H1 (cell line): ENCODE measurements around the gene AK6. TPM values are rescaled to one million over a fixed set of nuclear protein-coding genes. Genes with fewer than 3 reads are reported as not detected.

Experiments used
- CTCF ChIA-PET: fragments of 300-600 bp; sonication (Branson Sonifier 250); formaldehyde crosslinking; loops from one replicate; lab custom pipeline; 2021; ENCODE audit not compliant: partially characterized antibody; lab: Charles Lee
- POLR2A ChIA-PET: fragments of 300-600 bp; sonication (Branson Sonifier 250); formaldehyde crosslinking; loops from one replicate; lab custom pipeline; 2021; ENCODE audit warnings: inconsistent platforms; ENCODE audit not compliant: partially characterized antibody; lab: Charles Lee
- DNase-seq, 2 experiments: peaks; one replicate each; pipeline versions ENCODE4 v3.0.0 to v3.0.0-alpha.2; 2010 to 2022; ENCODE audit warnings: low spot score in 2 of 2, low read depth in 1 of 2, mixed read lengths in 1 of 2
- FAIRE-seq: peaks from 2 replicates; lab custom pipeline; 2011; peaks lifted over from hg19 to GRCh38; lab: Jason Lieb, UNC
- H2AFZ ChIP-seq: 2 replicates; pipeline ENCODE4 v1.8.1; 2012; ENCODE audit warnings: low read length, inconsistent platforms
- H2AK5ac ChIP-seq: 2 replicates; pipeline ENCODE4 v1.6.1; 2013; ENCODE audit warnings: low read depth, low read length
- H2BK120ac ChIP-seq: replicated peaks from 2 replicates; pipeline ENCODE3; 2013; ENCODE audit warnings: low read depth, low read length, inconsistent platforms
- H2BK12ac ChIP-seq: 2 replicates; pipeline ENCODE4 v1.6.1; 2013; ENCODE audit warnings: low read depth, low read length
- H2BK15ac ChIP-seq: 2 replicates; pipeline ENCODE4 v1.6.1; 2013; ENCODE audit warnings: low read length
- H2BK20ac ChIP-seq: 2 replicates; pipeline ENCODE4 v1.6.1; 2013; ENCODE audit warnings: low read length
- H2BK5ac ChIP-seq: 2 replicates; pipeline ENCODE4 v1.6.1; 2013; ENCODE audit warnings: low read depth, low read length
- H3K14ac ChIP-seq: 2 replicates; pipeline ENCODE4 v1.6.1; 2013; ENCODE audit warnings: inconsistent platforms; ENCODE audit not compliant: insufficient read length
- H3K18ac ChIP-seq: 2 replicates; pipeline ENCODE4 v1.6.1; 2013; ENCODE audit warnings: low read length; ENCODE audit errors: extremely low read depth
- H3K23ac ChIP-seq: 2 replicates; pipeline ENCODE4 v1.6.1; 2013; ENCODE audit warnings: inconsistent platforms; ENCODE audit not compliant: insufficient read length
- H3K23me2 ChIP-seq: 2 replicates; pipeline ENCODE4 v1.6.1; 2013; ENCODE audit warnings: low read depth, low read length
- H3K27ac ChIP-seq: 2 replicates; pipeline ENCODE4 v1.6.1; 2011; ENCODE audit warnings: low read depth, low read length, inconsistent platforms
- H3K27me3 ChIP-seq, 4 experiments: replicated peaks in 1 of 4; 1 replicate in 1 of 4; 2 replicates in 3 of 4; pipeline versions ENCODE4 v1.6.1 to v1.8.1; 2011 to 2013; ENCODE audit warnings: low read length in 3 of 4, mild to moderate bottlenecking in 3 of 4, inconsistent platforms in 2 of 4, mixed read lengths in 2 of 4, moderate library complexity in 1 of 4; ENCODE audit not compliant: control insufficient read depth in 3 of 4, insufficient read depth in 3 of 4; ENCODE audit errors: extremely low read depth in 1 of 4
- H3K36me3 ChIP-seq, 4 experiments: 2 replicates each; pipeline versions ENCODE4 v1.6.1 to v1.8.1; 2011 to 2013; ENCODE audit warnings: mild to moderate bottlenecking in 4 of 4, low read length in 3 of 4, moderate library complexity in 2 of 4, control low read depth in 1 of 4, inconsistent platforms in 1 of 4; ENCODE audit not compliant: insufficient read depth in 4 of 4, control insufficient read depth in 2 of 4
- H3K4ac ChIP-seq: replicated peaks from 2 replicates; pipeline ENCODE3; 2013; ENCODE audit warnings: low read length, low read depth, mixed read lengths, inconsistent platforms; ENCODE audit not compliant: insufficient read length
- H3K4me1 ChIP-seq, 4 experiments: replicated peaks in 1 of 4; 1 replicate in 1 of 4; 2 replicates in 3 of 4; pipeline versions ENCODE4 v1.6.1 to v1.8.1; 2011 to 2013; ENCODE audit warnings: low read length in 3 of 4, inconsistent platforms in 2 of 4, mixed read lengths in 1 of 4; ENCODE audit not compliant: insufficient read depth in 4 of 4, control insufficient read depth in 3 of 4
- H3K4me2 ChIP-seq, 2 experiments: 2 replicates each; pipeline versions ENCODE4 v1.6.1 to v1.8.1; 2011 to 2013; ENCODE audit warnings: low read depth in 2 of 2, low read length in 2 of 2, control low read depth in 1 of 2, inconsistent platforms in 1 of 2, mild to moderate bottlenecking in 1 of 2; ENCODE audit not compliant: insufficient read depth in 1 of 2
- H3K4me3 ChIP-seq, 4 experiments: fragments of 200-600, 300-600 bp in 1 of 4; sonication (generic), shearing (Covaris generic), sonication (Bioruptor Twin) in 1 of 4; 2 replicates each; pipeline versions ENCODE4 v1.5.1 to v1.8.1; 2011 to 2016; ENCODE audit warnings: low read length in 4 of 4, low read depth in 3 of 4, control low read depth in 2 of 4, inconsistent platforms in 2 of 4, mild to moderate bottlenecking in 2 of 4, mixed read lengths in 1 of 4, moderate library complexity in 1 of 4; ENCODE audit not compliant: insufficient read depth in 2 of 4; ENCODE audit errors: extremely low read depth in 1 of 4
- H3K56ac ChIP-seq: replicated peaks from 2 replicates; pipeline ENCODE3; 2013; ENCODE audit warnings: low read depth, mild to moderate bottlenecking, mixed read lengths, low read length, inconsistent platforms; ENCODE audit not compliant: insufficient read length
- H3K79me1 ChIP-seq: 2 replicates; pipeline ENCODE4 v1.6.1; 2013; ENCODE audit warnings: low read depth, low read length, control low read depth
- H3K79me2 ChIP-seq, 2 experiments: 2 replicates each; pipeline versions ENCODE4 v1.6.1 to v1.8.1; 2012 to 2013; ENCODE audit warnings: low read length in 2 of 2, mild to moderate bottlenecking in 2 of 2, inconsistent platforms in 1 of 2; ENCODE audit not compliant: insufficient read depth in 2 of 2, control insufficient read depth in 1 of 2
- H3K9ac ChIP-seq, 4 experiments: replicated peaks in 1 of 4; 1 replicate in 1 of 4; 2 replicates in 3 of 4; pipeline versions ENCODE4 v1.6.1 to v1.8.1; 2011 to 2013; ENCODE audit warnings: low read depth in 3 of 4, low read length in 3 of 4, control low read depth in 2 of 4, mild to moderate bottlenecking in 2 of 4, moderate library complexity in 2 of 4, inconsistent platforms in 1 of 4; ENCODE audit errors: extremely low read depth in 1 of 4
- H3K9me3 ChIP-seq, 2 experiments: 2 replicates each; pipeline versions ENCODE4 v1.6.1 to v1.8.1; 2012 to 2013; ENCODE audit warnings: mild to moderate bottlenecking in 2 of 2, moderate library complexity in 2 of 2, control low read depth in 1 of 2, inconsistent platforms in 1 of 2, low read depth in 1 of 2, low read length in 1 of 2, mixed read lengths in 1 of 2; ENCODE audit not compliant: insufficient read depth in 2 of 2
- H4K20me1 ChIP-seq, 2 experiments: replicated peaks in 1 of 2; 2 replicates each; pipeline versions ENCODE3 to v1.8.1; 2011 to 2013; ENCODE audit warnings: inconsistent platforms in 2 of 2, low read length in 2 of 2, mild to moderate bottlenecking in 1 of 2; ENCODE audit not compliant: insufficient read depth in 2 of 2, control insufficient read depth in 1 of 2
- H4K5ac ChIP-seq: 2 replicates; pipeline ENCODE4 v1.6.1; 2013; ENCODE audit warnings: low read length, low read depth, mixed read lengths, inconsistent platforms; ENCODE audit not compliant: insufficient read length
- H4K8ac ChIP-seq: 2 replicates; pipeline ENCODE4 v1.8.0; 2013; ENCODE audit warnings: mild to moderate bottlenecking, moderate library complexity, low read length, inconsistent platforms; ENCODE audit not compliant: insufficient read depth; ENCODE audit errors: extremely low read depth
- H4K91ac ChIP-seq: replicated peaks from 2 replicates; pipeline ENCODE3; 2013; ENCODE audit warnings: low read length, mixed read lengths, inconsistent platforms; ENCODE audit not compliant: insufficient read length
- ASH2L ChIP-seq: fragments of 200-600, 300-600 bp; sonication (generic); IDR thresholded peaks from one replicate; pipeline ENCODE4 v1.7.1; 2017; ENCODE audit warnings: low read length
- ATF3 ChIP-seq: IDR thresholded peaks from 2 replicates; pipeline ENCODE4 v1.6.1; 2011; ENCODE audit warnings: low read depth, mild to moderate bottlenecking, low read length; ENCODE audit not compliant: insufficient read depth
- FOSL1 ChIP-seq: IDR thresholded peaks from 2 replicates; pipeline ENCODE4 v1.6.1; 2011; ENCODE audit warnings: mild to moderate bottlenecking, low read depth, low read length, moderate library complexity; ENCODE audit not compliant: insufficient read depth
- MAX ChIP-seq: IDR thresholded peaks from 2 replicates; pipeline ENCODE4 v1.6.1; 2012; ENCODE audit warnings: inconsistent platforms
- SP1 ChIP-seq: IDR thresholded peaks from 2 replicates; pipeline ENCODE4 v1.6.1; 2011; ENCODE audit warnings: low read depth, low read length
- SP4 ChIP-seq: IDR thresholded peaks from 2 replicates; pipeline ENCODE4 v1.6.1; 2012; ENCODE audit warnings: low read length, inconsistent platforms
- WGBS, 2 experiments: shearing (Covaris generic) in 1 of 2; methylation state at CpG; one replicate each; pipeline versions ENCODE4 v1.1.6 to v1.1.7; 2013 to 2015; ENCODE audit warnings: low lambda C conversion rate in 2 of 2, mixed read lengths in 2 of 2, inconsistent platforms in 1 of 2, low coverage in 1 of 2, missing lambda C conversion rate in 1 of 2; ENCODE audit not compliant: insufficient replicate concordance in 2 of 2, insufficient coverage in 1 of 2, insufficient read length in 1 of 2; ENCODE audit errors: extremely low coverage in 1 of 2, missing lambda C conversion rate in 1 of 2; 5-methylcytosine and 5-hydroxymethylcytosine counted together
- polyA plus RNA-seq, 7 experiments: library from polyadenylated mRNA; depleted of rRNA in 3 of 7; stranded (reverse) in 5 of 7; unstranded in 2 of 7; fragments of >200 nt in 5 of 7; fragments of 200-250 nt in 2 of 7; gene quantifications; 1 replicate in 5 of 7; 2 replicates in 1 of 7; 4 replicates in 1 of 7; pipeline versions ENCODE4 v1.2.1 to v1.2.3, GENCODE V29; 2011 to 2013; ENCODE audit warnings: missing spikeins in 2 of 7, mixed read lengths in 2 of 7
- total RNA-seq: library from RNA; stranded (reverse); fragmentation: NEBNext Ultra II Directional; extraction: Animal tissue kit (Norgen Biotek cat#: 25700); gene quantifications from 2 replicates; pipeline ENCODE4 v1.2.1, GENCODE V29; 2021

The AK6 gene
- total and polyA plus RNA-seq, 2 of the 8 experiments (the other 6 are each of a cell fraction or from before 2014, with no cell fraction given): 22.5 to 51.2 TPM

DNA sequence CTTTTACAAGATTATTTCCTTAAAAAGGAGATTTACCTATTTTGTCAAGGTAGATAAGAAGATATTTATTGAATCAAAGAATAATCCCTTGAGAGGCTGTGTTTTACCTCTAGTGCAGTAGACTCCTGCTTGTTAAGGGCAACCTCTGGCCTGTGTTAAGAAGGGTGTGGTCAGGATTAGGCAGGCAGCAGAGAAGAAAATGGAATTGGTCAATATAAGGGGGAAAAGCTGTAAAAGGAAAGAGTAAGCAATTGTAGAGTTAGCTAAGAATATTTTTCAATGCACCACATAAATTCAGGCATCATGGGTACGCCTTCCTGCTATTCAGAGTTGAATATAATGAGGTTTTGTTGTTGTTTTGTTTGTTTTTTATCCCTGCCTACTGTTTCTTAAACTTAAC lies 43.0 kb downstream of the AK6 start:
- H3K23me2 ChIP-seq: no peaks in the 10 kb centered on the region
- H3K79me2 ChIP-seq: no peaks in the 10 kb centered on the region
- DNase-seq (no peak), FAIRE-seq (no peak)
- H2BK12ac ChIP-seq: no peak overlapping the region
- H4K8ac ChIP-seq: no peak overlapping the region
- H2BK120ac ChIP-seq: no peak overlapping the region
- H3K14ac ChIP-seq: no peak overlapping the region
- no peak overlapping the region for H2BK5ac ChIP-seq
- no peaks in the 10 kb centered on the region for H3K79me1 ChIP-seq
- no peak overlapping the region for H3K27ac ChIP-seq
- H3K9me3 ChIP-seq: no peaks in the 10 kb centered on the region
- no peak overlapping the region for H3K4me3 ChIP-seq
- no peak overlapping the region for H2BK15ac ChIP-seq
- H4K20me1 ChIP-seq: no peaks in the 10 kb centered on the region
- H3K4ac ChIP-seq: no peak overlapping the region
- H3K56ac ChIP-seq: no peak overlapping the region
- H3K4me2 ChIP-seq: no peak overlapping the region
- ChIA-PET POLR2A (no interaction called here), CTCF (interaction anchor here (0.9 to 2.0 kb wide), 2 partner anchors 8 to 9 kb away, joined by 3 to 6 read pairs; no protein-coding TSS in a partner anchor)
- no peak overlapping the region for H4K5ac ChIP-seq
- 90% methylated on average over 1 of the region's 1 CpG; no CpG with 5 or more reads in 1 of the 2 experiments for WGBS, 2 experiments
- no peak overlapping the region for H2BK20ac ChIP-seq
- H4K91ac ChIP-seq: no peak overlapping the region
- H2AK5ac ChIP-seq: no peak overlapping the region
- H3K9ac ChIP-seq: no peak overlapping the region
- H3K36me3 ChIP-seq: no peaks in the 10 kb centered on the region
- H3K23ac ChIP-seq: no peak overlapping the region
- no peaks in the 10 kb centered on the region; a peak in 1 of 7 replicates for H3K4me1 ChIP-seq
- H2AFZ ChIP-seq: no peak overlapping the region
- no peak overlapping the region for H3K18ac ChIP-seq
- H3K27me3 ChIP-seq: no peaks in the 10 kb centered on the region
- TF ChIP-seq SP4: no peak
- no peak for TF ChIP-seq SP1
- TF ChIP-seq FOSL1: no peak
- no peak for TF ChIP-seq ATF3
- no peak for TF ChIP-seq ASH2L
- TF ChIP-seq MAX: no peak
